HL-60 (cell line): Measurements from ENCODE around the gene STX1A.

Source experiments
- CTCF ChIP-seq: IDR thresholded peaks from one replicate; pipeline ENCODE4 v1.5.1; 2011; ENCODE audit warnings: low read length, control low read depth, inconsistent platforms; ENCODE audit not compliant: insufficient read depth
- GABPA ChIP-seq: IDR thresholded peaks from 2 replicates; pipeline ENCODE4 v1.6.1; 2012; ENCODE audit warnings: low read depth
- POLR2AphosphoS5 ChIP-seq: IDR thresholded peaks from 2 replicates; pipeline ENCODE4 v1.6.1; 2012; ENCODE audit warnings: low read depth
- SPI1 ChIP-seq: IDR thresholded peaks from 2 replicates; pipeline ENCODE4 v1.6.1; 2012; ENCODE audit warnings: low read depth, mild to moderate bottlenecking, borderline replicate concordance
- TF ChIP-seq, protein P1 (sequence below): IDR thresholded peaks from 2 replicates; pipeline ENCODE4 v1.6.1; 2012; ENCODE audit warnings: low read depth; ENCODE audit not compliant: insufficient replicate concordance

DNA sequence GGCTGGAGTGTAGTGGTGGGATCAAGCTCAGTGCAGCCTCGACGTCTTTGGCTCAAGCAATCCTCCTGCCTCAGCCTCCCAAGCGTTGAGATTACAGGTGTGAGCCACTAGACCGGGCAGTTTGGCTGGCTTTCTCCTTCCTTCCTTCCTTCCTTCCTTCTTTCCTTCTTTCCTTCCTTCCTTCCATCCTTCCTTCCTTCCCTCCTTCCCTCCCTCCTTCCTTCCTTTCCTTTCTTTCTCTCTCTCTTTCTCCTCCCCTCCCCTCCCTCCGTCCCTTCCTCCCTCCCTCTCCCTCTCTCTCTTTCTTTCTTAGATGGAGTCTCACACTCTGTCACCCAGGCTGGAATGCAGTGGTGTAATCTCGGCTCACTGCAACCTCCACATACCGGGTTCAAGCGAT lies 59.5 kb downstream of the STX1A start:
- TF ChIP-seq CTCF (no peak), GABPA (no peak), POLR2AphosphoS5 (no peak), SPI1 (no peak)
- TF ChIP-seq, protein P1, sequence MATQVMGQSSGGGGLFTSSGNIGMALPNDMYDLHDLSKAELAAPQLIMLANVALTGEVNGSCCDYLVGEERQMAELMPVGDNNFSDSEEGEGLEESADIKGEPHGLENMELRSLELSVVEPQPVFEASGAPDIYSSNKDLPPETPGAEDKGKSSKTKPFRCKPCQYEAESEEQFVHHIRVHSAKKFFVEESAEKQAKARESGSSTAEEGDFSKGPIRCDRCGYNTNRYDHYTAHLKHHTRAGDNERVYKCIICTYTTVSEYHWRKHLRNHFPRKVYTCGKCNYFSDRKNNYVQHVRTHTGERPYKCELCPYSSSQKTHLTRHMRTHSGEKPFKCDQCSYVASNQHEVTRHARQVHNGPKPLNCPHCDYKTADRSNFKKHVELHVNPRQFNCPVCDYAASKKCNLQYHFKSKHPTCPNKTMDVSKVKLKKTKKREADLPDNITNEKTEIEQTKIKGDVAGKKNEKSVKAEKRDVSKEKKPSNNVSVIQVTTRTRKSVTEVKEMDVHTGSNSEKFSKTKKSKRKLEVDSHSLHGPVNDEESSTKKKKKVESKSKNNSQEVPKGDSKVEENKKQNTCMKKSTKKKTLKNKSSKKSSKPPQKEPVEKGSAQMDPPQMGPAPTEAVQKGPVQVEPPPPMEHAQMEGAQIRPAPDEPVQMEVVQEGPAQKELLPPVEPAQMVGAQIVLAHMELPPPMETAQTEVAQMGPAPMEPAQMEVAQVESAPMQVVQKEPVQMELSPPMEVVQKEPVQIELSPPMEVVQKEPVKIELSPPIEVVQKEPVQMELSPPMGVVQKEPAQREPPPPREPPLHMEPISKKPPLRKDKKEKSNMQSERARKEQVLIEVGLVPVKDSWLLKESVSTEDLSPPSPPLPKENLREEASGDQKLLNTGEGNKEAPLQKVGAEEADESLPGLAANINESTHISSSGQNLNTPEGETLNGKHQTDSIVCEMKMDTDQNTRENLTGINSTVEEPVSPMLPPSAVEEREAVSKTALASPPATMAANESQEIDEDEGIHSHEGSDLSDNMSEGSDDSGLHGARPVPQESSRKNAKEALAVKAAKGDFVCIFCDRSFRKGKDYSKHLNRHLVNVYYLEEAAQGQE, result no peak
